ENCODE results near the gene CGNL1. TPM values are rescaled to one million over a fixed set of nuclear protein-coding genes. Genes with fewer than 3 reads are reported as not detected.

The CGNL1 gene
- total RNA-seq, 2 experiments from 2014 or later = not detected

- H3K9me3 Mint-ChIP-seq (ENCODE audit: insufficient read depth) = no peaks in the 10 kb centered on the region
- ChIA-PET POLR2A (no interaction called here), CTCF (no interaction called here)
- no peaks in the 10 kb centered on the region for H3K36me3 Mint-ChIP-seq (ENCODE audit: low read depth)
- DNase-seq (no peak), ATAC-seq (no peak)
- H3K27ac Mint-ChIP-seq = no peak overlapping the region
- H3K4me3 Mint-ChIP-seq = no peak overlapping the region
- no peaks in the 10 kb centered on the region for H3K4me1 Mint-ChIP-seq (ENCODE audit: low read depth)
- peaks cover 3% of the 10 kb centered on the region for H3K27me3 Mint-ChIP-seq (ENCODE audit: low read depth)
These were observed 40.6 kb upstream of the CGNL1 start for GRCh38 chr15:57335719-57336118.

GRCh38 chr15:57337868-57338411 lies 38.4 kb upstream of the CGNL1 start:
- H3K9me3 Mint-ChIP-seq (ENCODE audit: insufficient read depth) = no peaks in the 10 kb centered on the region

DNA sequence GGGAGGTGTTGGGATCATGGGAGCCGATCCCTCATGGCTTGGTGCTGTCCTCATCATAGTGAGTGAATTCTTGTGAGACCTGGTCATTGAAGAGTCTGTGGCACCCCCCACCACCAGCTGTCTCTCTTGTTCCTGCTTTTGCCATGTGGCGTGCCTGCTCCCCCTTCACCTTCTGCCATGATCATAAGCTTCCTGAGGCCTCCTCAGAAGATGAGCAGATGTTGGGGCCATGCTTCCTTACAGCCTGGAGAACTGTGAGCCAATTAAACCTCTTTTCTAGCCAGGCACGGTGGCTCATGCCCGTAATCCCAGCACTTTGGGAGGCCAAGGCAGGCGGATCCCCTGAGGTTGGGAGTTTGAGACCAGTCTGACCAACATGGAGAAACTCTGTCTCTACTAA lies 37.0 kb upstream of the CGNL1 start:
- ChIA-PET POLR2A (no interaction called here), CTCF (interaction anchor here (1.7 to 5.9 kb wide), 2 partner anchors 180 to 189 kb away, joined by 4 to 111 read pairs; no protein-coding TSS in a partner anchor)
- no peak overlapping the region for H3K27ac Mint-ChIP-seq
- no peaks in the 10 kb centered on the region for H3K4me1 Mint-ChIP-seq (ENCODE audit: low read depth)
- DNase-seq (no peak), ATAC-seq (no peak)
- peaks cover 2% of the 10 kb centered on the region for H3K27me3 Mint-ChIP-seq (ENCODE audit: low read depth)
- H3K36me3 Mint-ChIP-seq (ENCODE audit: low read depth) = no peaks in the 10 kb centered on the region
- H3K9me3 Mint-ChIP-seq (ENCODE audit: insufficient read depth) = no peaks in the 10 kb centered on the region
- no peak overlapping the region for H3K4me3 Mint-ChIP-seq

More at GRCh38 chr15:57337868-57338411, 38.4 kb upstream of the CGNL1 start:
- no peak for DNase-seq
- no peak for ATAC-seq
- Mint-ChIP-seq H3K4me1 (ENCODE audit: low read depth) (no peaks in the 10 kb centered on the region), H3K4me3 (no peak overlapping the region), H3K27ac (no peak overlapping the region), H3K27me3 (ENCODE audit: low read depth) (peaks cover 4% of the 10 kb centered on the region), H3K36me3 (ENCODE audit: low read depth) (no peaks in the 10 kb centered on the region)
- ChIA-PET CTCF (interaction anchor here (5.9 kb wide), 1 partner anchor 191 kb away, joined by 111 read pairs; no protein-coding TSS in a partner anchor), POLR2A (no interaction called here)

- no peak overlapping the region for H3K27ac Mint-ChIP-seq
- H3K9me3 Mint-ChIP-seq (ENCODE audit: insufficient read depth) = no peaks in the 10 kb centered on the region
- DNase-seq = peak; percentile 52
- H3K36me3 Mint-ChIP-seq (ENCODE audit: low read depth) = no peaks in the 10 kb centered on the region
- peaks cover 2% of the 10 kb centered on the region for H3K27me3 Mint-ChIP-seq (ENCODE audit: low read depth)
- H3K4me3 Mint-ChIP-seq = no peak overlapping the region
- ChIA-PET POLR2A (no interaction called here), CTCF (interaction anchor here (0.6 to 5.9 kb wide), 12 partner anchors 8 to 201 kb away, joined by 3 to 111 read pairs (median 4); no protein-coding TSS in a partner anchor)
- peak; percentile 65 for ATAC-seq
- H3K4me1 Mint-ChIP-seq (ENCODE audit: low read depth) = no peaks in the 10 kb centered on the region
These were observed 35.5 kb upstream of the CGNL1 start for GRCh38 chr15:57340682-57341259.

GRCh38 chr15:57343048-57343447 lies 33.3 kb upstream of the CGNL1 start:
- H3K4me3 Mint-ChIP-seq = no peak overlapping the region
- no peaks in the 10 kb centered on the region for H3K4me1 Mint-ChIP-seq (ENCODE audit: low read depth)
- H3K9me3 Mint-ChIP-seq (ENCODE audit: insufficient read depth) = no peaks in the 10 kb centered on the region
- no peak for ATAC-seq
- CTCF ChIA-PET = interaction anchor here (5.9 kb wide), 1 partner anchor 186 kb away, joined by 111 read pairs; no protein-coding TSS in a partner anchor
- POLR2A ChIA-PET = no interaction called here
- H3K27ac Mint-ChIP-seq = no peak overlapping the region
- DNase-seq = no peak
- H3K27me3 Mint-ChIP-seq (ENCODE audit: low read depth) = peaks cover 2% of the 10 kb centered on the region
- H3K36me3 Mint-ChIP-seq (ENCODE audit: low read depth) = no peaks in the 10 kb centered on the region

DNA sequence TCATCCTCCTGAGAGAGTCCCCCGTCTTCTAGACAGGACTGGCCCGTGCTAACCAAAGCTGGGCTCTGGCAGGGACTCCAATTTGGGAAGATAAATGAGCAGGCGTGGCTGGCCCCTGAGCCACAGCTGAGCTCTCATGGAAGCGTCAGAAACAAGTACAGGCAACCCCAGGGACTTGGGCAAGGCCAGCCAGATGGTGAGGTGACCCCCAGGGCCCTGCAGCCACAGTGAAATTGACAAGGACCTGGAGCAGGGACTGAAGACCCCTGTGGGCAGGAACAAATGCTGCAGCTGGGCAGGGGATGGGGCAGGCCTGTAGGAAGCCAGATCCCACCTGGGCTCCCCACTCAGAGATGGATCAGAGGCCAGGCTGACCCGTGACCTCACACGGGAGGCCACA lies 32.8 kb upstream of the CGNL1 start:
- H3K4me1 Mint-ChIP-seq (ENCODE audit: low read depth) = no peaks in the 10 kb centered on the region
- H3K4me3 Mint-ChIP-seq = no peak overlapping the region
- DNase-seq (no peak), ATAC-seq (no peak)
- peaks cover 4% of the 10 kb centered on the region for H3K27me3 Mint-ChIP-seq (ENCODE audit: low read depth)
- no peak overlapping the region for H3K27ac Mint-ChIP-seq
- ChIA-PET CTCF (interaction anchor here (5.9 kb wide), 1 partner anchor 185 kb away, joined by 111 read pairs; no protein-coding TSS in a partner anchor), POLR2A (no interaction called here)
- H3K9me3 Mint-ChIP-seq (ENCODE audit: insufficient read depth) = no peaks in the 10 kb centered on the region
- H3K36me3 Mint-ChIP-seq (ENCODE audit: low read depth) = no peaks in the 10 kb centered on the region

DNA sequence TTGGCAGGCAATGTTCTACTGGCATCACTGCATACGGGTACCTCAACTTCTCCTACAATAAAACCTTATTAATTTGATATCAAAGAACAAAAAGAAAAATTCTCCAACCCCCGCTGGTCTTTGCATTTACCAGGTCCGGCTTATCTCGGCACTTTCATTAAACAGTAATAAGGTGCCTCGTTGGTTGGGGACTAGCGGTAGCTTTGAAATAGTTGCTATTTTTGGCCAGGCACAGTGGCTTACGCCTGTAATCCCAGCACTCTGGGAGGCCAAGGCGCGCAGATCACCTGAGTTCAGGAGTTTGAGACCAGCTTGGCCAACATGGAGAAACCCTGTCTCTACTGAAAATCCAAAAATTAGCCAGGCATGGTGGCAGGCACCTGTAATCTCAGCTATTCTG lies 32.0 kb upstream of the CGNL1 start:
- H3K4me3 Mint-ChIP-seq = no peak overlapping the region
- no peaks in the 10 kb centered on the region for H3K4me1 Mint-ChIP-seq (ENCODE audit: low read depth)
- no peaks in the 10 kb centered on the region for H3K9me3 Mint-ChIP-seq (ENCODE audit: insufficient read depth)
- H3K27me3 Mint-ChIP-seq (ENCODE audit: low read depth) = peaks cover 4% of the 10 kb centered on the region
- ChIA-PET CTCF (no interaction called here), POLR2A (no interaction called here)
- no peaks in the 10 kb centered on the region for H3K36me3 Mint-ChIP-seq (ENCODE audit: low read depth)
- H3K27ac Mint-ChIP-seq = no peak overlapping the region
- ATAC-seq = no peak
- DNase-seq = no peak

DNA sequence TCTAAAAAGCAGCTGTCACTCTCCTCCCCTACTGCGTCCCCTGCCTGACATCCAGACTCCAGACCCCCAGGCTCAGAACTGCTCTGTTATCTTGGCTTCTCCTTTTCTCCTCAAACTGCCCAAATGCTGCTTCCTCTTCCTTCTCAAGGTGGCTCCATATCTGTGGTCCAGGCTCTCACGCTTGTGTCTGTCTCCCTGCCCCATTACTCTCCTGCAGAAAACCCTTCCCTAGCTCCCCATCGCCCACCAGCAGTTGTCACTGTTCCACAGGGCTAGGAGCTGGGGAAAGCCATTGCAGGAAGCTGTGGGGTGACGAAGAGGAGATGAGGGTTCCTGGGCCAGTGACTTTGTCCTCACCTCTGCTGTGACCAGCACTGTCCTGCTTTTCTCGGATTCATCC lies 30.7 kb upstream of the CGNL1 start:
- no peaks in the 10 kb centered on the region for H3K9me3 Mint-ChIP-seq (ENCODE audit: insufficient read depth)
- no peak overlapping the region for H3K4me3 Mint-ChIP-seq
- H3K27me3 Mint-ChIP-seq (ENCODE audit: low read depth) = peaks cover 4% of the 10 kb centered on the region
- CTCF ChIA-PET = interaction anchor here (2.1 kb wide), 1 partner anchor 182 kb away, joined by 7 read pairs; no protein-coding TSS in a partner anchor
- POLR2A ChIA-PET = no interaction called here
- no peaks in the 10 kb centered on the region for H3K36me3 Mint-ChIP-seq (ENCODE audit: low read depth)
- H3K4me1 Mint-ChIP-seq (ENCODE audit: low read depth) = no peaks in the 10 kb centered on the region
- no peak for ATAC-seq
- H3K27ac Mint-ChIP-seq = no peak overlapping the region
- DNase-seq = no peak

DNA sequence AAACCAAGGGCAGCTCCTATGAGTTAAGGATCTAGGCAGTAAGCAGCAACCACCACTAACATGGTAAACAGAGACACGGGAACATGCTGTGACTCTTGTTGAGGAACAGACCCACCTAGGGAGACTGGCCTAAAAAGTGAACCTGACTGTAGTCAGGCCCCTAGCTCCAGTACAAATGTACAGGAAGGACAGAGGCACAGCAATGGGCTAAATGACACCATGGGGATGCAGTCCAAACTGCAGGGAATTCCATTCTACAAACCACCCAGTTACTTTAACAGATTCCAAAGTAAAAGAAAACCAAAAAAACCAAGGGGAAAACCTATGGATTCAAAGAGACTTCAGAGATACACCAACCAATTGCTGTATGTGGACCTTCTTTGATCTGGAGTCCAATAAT lies 28.2 kb upstream of the CGNL1 start:
- Mint-ChIP-seq H3K36me3 (ENCODE audit: low read depth) (no peaks in the 10 kb centered on the region), H3K4me1 (ENCODE audit: low read depth) (no peaks in the 10 kb centered on the region), H3K4me3 (no peak overlapping the region), H3K27me3 (ENCODE audit: low read depth) (peaks cover 2% of the 10 kb centered on the region), H3K9me3 (ENCODE audit: insufficient read depth) (no peaks in the 10 kb centered on the region), H3K27ac (no peak overlapping the region)
- no peak for DNase-seq
- no peak for ATAC-seq
- POLR2A ChIA-PET = no interaction called here
- CTCF ChIA-PET = interaction anchor here (0.7 to 1.0 kb wide), 2 partner anchors 180 to 194 kb away, joined by 3 to 5 read pairs; no protein-coding TSS in a partner anchor

- ATAC-seq (no peak), DNase-seq (no peak)
- Mint-ChIP-seq H3K36me3 (ENCODE audit: low read depth) (no peaks in the 10 kb centered on the region), H3K4me3 (no peak overlapping the region), H3K27ac (no peak overlapping the region), H3K9me3 (ENCODE audit: insufficient read depth) (no peaks in the 10 kb centered on the region), H3K27me3 (ENCODE audit: low read depth) (peaks cover 9% of the 10 kb centered on the region), H3K4me1 (ENCODE audit: low read depth) (no peaks in the 10 kb centered on the region)
- ChIA-PET POLR2A (interaction anchor here (0.8 kb wide), 1 partner anchor 11 kb away, joined by 4 read pairs; no protein-coding TSS in a partner anchor), CTCF (interaction anchor here (1.0 to 1.6 kb wide), 2 partner anchors 175 to 483 kb away, joined by 3 read pairs; no protein-coding TSS in a partner anchor)
These were observed 23.6 kb upstream of the CGNL1 start for GRCh38 chr15:57352535-57353316.

- Mint-ChIP-seq H3K27me3 (ENCODE audit: low read depth) (peaks cover 7% of the 10 kb centered on the region), H3K9me3 (ENCODE audit: insufficient read depth) (no peaks in the 10 kb centered on the region), H3K4me3 (no peak overlapping the region), H3K27ac (no peak overlapping the region), H3K4me1 (ENCODE audit: low read depth) (no peaks in the 10 kb centered on the region), H3K36me3 (ENCODE audit: low read depth) (no peaks in the 10 kb centered on the region)
- ATAC-seq (no peak), DNase-seq (no peak)
- POLR2A ChIA-PET = no interaction called here
- CTCF ChIA-PET = interaction anchor here (1.0 to 1.6 kb wide), 2 partner anchors 174 to 484 kb away, joined by 3 read pairs; no protein-coding TSS in a partner anchor
These were observed 22.9 kb upstream of the CGNL1 start for GRCh38 chr15:57353317-57353804.

All from activated CD8-positive, alpha-beta T cell treated with anti-CD3 and anti-CD28 coated beads, Interleukin-2, amount 10 ng/mL, durations not matched to agents 7 days and 5 days (primary cell).